OCI-LY7 (cell line): ENCODE measurements around the gene PLEK2. TPM values are rescaled to one million over a fixed set of nuclear protein-coding genes. Genes with fewer than 3 reads are reported as not detected.

Source experiments
- BruUV-seq: library from RNA; stranded (reverse); fragments of 400-500 nt; replicated peaks from 2 replicates; lab custom pipeline; 2021; lab: Mats Ljungman, UMichigan
- CTCF ChIA-PET: fragments of 300-600 bp; sonication (Branson Sonifier 250); formaldehyde crosslinking; loops from one replicate; lab custom pipeline; 2022; ENCODE audit warnings: antibody characterized with exemption; ENCODE audit not compliant: unreplicated experiment; lab: Charles Lee
- POLR2A ChIA-PET: fragments of 300-600 bp; sonication (Branson Sonifier 250); formaldehyde crosslinking; loops from one replicate; lab custom pipeline; 2022; ENCODE audit warnings: antibody characterized with exemption; lab: Charles Lee
- DNase-seq: peaks from one replicate; pipeline ENCODE4 v3.0.0-alpha.2; 2015; ENCODE audit warnings: low spot score
- H2AFZ ChIP-seq: fragments of 200-600 bp; sonication (generic), shearing (Covaris generic); 2 replicates; pipeline ENCODE4 v1.6.1; 2014; ENCODE audit warnings: mild to moderate bottlenecking, antibody characterized with exemption, low read length, moderate library complexity
- H3K27ac ChIP-seq: fragments of 200-600 bp; sonication (generic); 2 replicates; pipeline ENCODE4 v1.5.1; 2014; ENCODE audit warnings: mixed run types, low read depth, mild to moderate bottlenecking, moderate library complexity, low read length, inconsistent platforms; ENCODE audit not compliant: poor library complexity, severe bottlenecking
- H3K36me3 ChIP-seq: fragments of 200-600 bp; sonication (generic); 2 replicates; pipeline ENCODE4 v1.6.1; 2014; ENCODE audit warnings: mild to moderate bottlenecking, antibody characterized with exemption, low read length, moderate library complexity, mixed read lengths; ENCODE audit not compliant: insufficient read depth
- H3K4me1 ChIP-seq: fragments of 200-600 bp; sonication (generic); 2 replicates; pipeline ENCODE4 v1.5.1; 2014; ENCODE audit warnings: mild to moderate bottlenecking, low read length; ENCODE audit not compliant: insufficient read depth, poor library complexity, severe bottlenecking
- H3K4me2 ChIP-seq: fragments of 200-600 bp; sonication (generic); 2 replicates; pipeline ENCODE4 v1.6.1; 2014; ENCODE audit warnings: mild to moderate bottlenecking, low read length
- H3K4me3 ChIP-seq: fragments of 200-600 bp; sonication (generic); 2 replicates; pipeline ENCODE4 v1.5.1; 2014; ENCODE audit warnings: mild to moderate bottlenecking, low read depth, low read length; ENCODE audit not compliant: poor library complexity, severe bottlenecking
- H3K79me2 ChIP-seq: fragments of 200-600 bp; sonication (generic); 2 replicates; pipeline ENCODE4 v1.6.1; 2016; ENCODE audit warnings: low read depth, mild to moderate bottlenecking, low read length, moderate library complexity, mixed read lengths; ENCODE audit not compliant: insufficient read depth
- H3K9me2 ChIP-seq: fragments of 200-600 bp; sonication (generic); 2 replicates; pipeline ENCODE4 v1.6.1; 2016; ENCODE audit warnings: mild to moderate bottlenecking, low read length, mixed read lengths; ENCODE audit not compliant: insufficient read depth
- H3K9me3 ChIP-seq: fragments of 200-600 bp; sonication (generic); 2 replicates; pipeline ENCODE4 v1.6.1; 2014; ENCODE audit warnings: mild to moderate bottlenecking, mixed run types, low read length, mixed read lengths
- H4K20me1 ChIP-seq: fragments of 200-600 bp; sonication (generic); 2 replicates; pipeline ENCODE4 v1.6.1; 2014; ENCODE audit warnings: mild to moderate bottlenecking, antibody characterized with exemption, low read length, moderate library complexity, mixed read lengths; ENCODE audit not compliant: insufficient read depth
- CTCF ChIP-seq: fragments of 200-600 bp; sonication (generic); conservative IDR thresholded peaks from 2 replicates; pipeline ENCODE4 v1.5.1; 2014; ENCODE audit warnings: mild to moderate bottlenecking, antibody characterized with exemption, low read length, moderate library complexity, mixed read lengths
- EZH2phosphoT487 ChIP-seq: fragments of 200-600 bp; sonication (generic); IDR thresholded peaks from 2 replicates; pipeline ENCODE4 v1.6.1; 2018; ENCODE audit warnings: low read depth, borderline replicate concordance, mild to moderate bottlenecking, mixed run types, antibody characterized with exemption, low read length, moderate library complexity, mixed read lengths
- intact Hi-C: fragments of 100-400 bp; cut with micrococcal nuclease; formaldehyde crosslinking; loops from one replicate; pipeline ENCODE4 v1.10.0; 2022; ENCODE audit not compliant: unreplicated experiment
- total RNA-seq, 2 experiments: library from RNA; depleted of rRNA in 1 of 2; stranded (reverse); fragments of >200 nt in 1 of 2; shearing (Covaris generic) in 1 of 2; gene quantifications; 2 replicates each; pipeline ENCODE4 v1.2.3, GENCODE V29; 2014 to 2022

The PLEK2 gene
- total RNA-seq, 2 experiments from 2014 or later = not detected

GRCh38 chr14:67449096-67449495, 37.1 kb upstream of the PLEK2 start:
- Histone ChIP-seq H3K9me3 (no peaks in the 10 kb centered on the region), H2AFZ (no peak overlapping the region), H3K9me2 (no peaks in the 10 kb centered on the region), H3K4me3 (no peak overlapping the region), H3K36me3 (no peaks in the 10 kb centered on the region), H3K79me2 (no peaks in the 10 kb centered on the region), H4K20me1 (no peaks in the 10 kb centered on the region), H3K4me2 (no peak overlapping the region), H3K4me1 (no peaks in the 10 kb centered on the region), H3K27ac (no peak overlapping the region)
- TF ChIP-seq EZH2phosphoT487 = no peak
- no peak for TF ChIP-seq CTCF
- BruUV-seq = no TSS peak
- POLR2A ChIA-PET = no interaction called here
- no peak for DNase-seq
- intact Hi-C loops = no loop called here
- CTCF ChIA-PET = no interaction called here

GRCh38 chr14:67447033-67447381, 35.0 kb upstream of the PLEK2 start:
- no peak overlapping the region for H3K4me2 ChIP-seq
- DNase-seq = no peak
- no peak for TF ChIP-seq CTCF
- no peak for TF ChIP-seq EZH2phosphoT487
- no peak overlapping the region for H2AFZ ChIP-seq
- H4K20me1 ChIP-seq = no peaks in the 10 kb centered on the region
- H3K4me3 ChIP-seq = no peak overlapping the region
- ChIA-PET POLR2A (interaction anchor here (1.0 to 1.3 kb wide), 2 partner anchors 15 to 40 kb away, joined by 3 to 5 read pairs; no protein-coding TSS in a partner anchor), CTCF (no interaction called here)
- H3K9me2 ChIP-seq = no peaks in the 10 kb centered on the region
- no TSS peak for BruUV-seq
- no peaks in the 10 kb centered on the region for H3K9me3 ChIP-seq
- intact Hi-C loops = no loop called here
- H3K36me3 ChIP-seq = no peaks in the 10 kb centered on the region
- H3K27ac ChIP-seq = no peak overlapping the region
- peaks cover 6% of the 10 kb centered on the region for H3K4me1 ChIP-seq
- H3K79me2 ChIP-seq = no peaks in the 10 kb centered on the region

- Histone ChIP-seq H4K20me1 (no peaks in the 10 kb centered on the region), H3K27ac (no peak overlapping the region), H3K79me2 (no peaks in the 10 kb centered on the region), H3K4me2 (no peak overlapping the region), H3K9me3 (no peaks in the 10 kb centered on the region), H3K4me1 (peaks cover 6% of the 10 kb centered on the region), H3K36me3 (no peaks in the 10 kb centered on the region), H2AFZ (no peak overlapping the region), H3K9me2 (no peaks in the 10 kb centered on the region), H3K4me3 (no peak overlapping the region)
- intact Hi-C loops = no loop called here
- BruUV-seq = no TSS peak
- TF ChIP-seq EZH2phosphoT487 (no peak), CTCF (no peak)
- DNase-seq = no peak
- CTCF ChIA-PET = no interaction called here
- POLR2A ChIA-PET = interaction anchor here (0.6 to 1.3 kb wide), 4 partner anchors 13 to 131 kb away, joined by 3 to 5 read pairs (median 3); no protein-coding TSS in a partner anchor
Measured at GRCh38 chr14:67446371-67447032, 34.5 kb upstream of the PLEK2 start.
